COR-L47 (cell line): ENCODE measurements around the gene RASGRP2.

Experiments used
- DNase-seq: peaks from one replicate; lab custom pipeline; 2025; lab: John Stamatoyannopoulos, UW

RASGRP2 gene

DNA sequence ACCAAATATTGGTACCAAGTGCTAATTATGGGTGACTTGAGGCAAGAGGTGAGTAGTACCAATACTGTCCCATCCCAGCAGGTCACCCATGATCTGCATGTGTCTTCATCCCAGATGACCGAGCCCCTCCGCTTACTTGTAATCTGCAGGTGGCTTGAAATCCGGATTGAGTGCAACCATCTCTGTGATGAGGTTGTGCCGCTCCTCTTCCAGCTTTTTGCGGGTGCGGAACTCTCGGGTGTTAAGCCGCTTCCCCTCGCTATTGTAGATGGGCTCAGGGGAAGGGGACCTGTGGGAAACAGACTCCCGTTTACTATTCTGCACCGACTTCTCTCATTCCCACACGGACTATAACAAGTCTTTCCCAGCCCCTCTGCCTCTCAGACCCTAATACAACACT, 26.2 kb upstream of the RASGRP2 start:
- no peak for DNase-seq

DNA sequence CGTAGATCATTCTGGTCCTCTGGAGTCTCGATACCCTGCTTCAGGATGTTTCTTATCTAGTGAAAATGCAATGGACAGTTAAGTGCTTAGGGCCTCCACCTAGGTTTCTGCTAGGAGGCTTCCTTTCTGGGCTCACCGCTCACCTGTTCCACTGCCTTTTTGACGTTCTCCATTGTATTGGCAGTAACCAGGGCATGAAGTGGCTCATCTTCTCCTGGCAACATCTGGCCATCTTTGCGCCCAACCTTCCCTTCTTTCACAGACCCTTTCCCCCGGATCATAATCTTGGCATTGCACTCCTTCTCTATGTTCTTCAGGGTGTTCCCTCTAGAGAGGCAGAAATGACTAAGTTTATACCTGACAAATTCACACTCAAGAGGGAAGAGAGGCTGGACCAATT, 25.3 kb upstream of the RASGRP2 start:
- DNase-seq: no peak

DNA sequence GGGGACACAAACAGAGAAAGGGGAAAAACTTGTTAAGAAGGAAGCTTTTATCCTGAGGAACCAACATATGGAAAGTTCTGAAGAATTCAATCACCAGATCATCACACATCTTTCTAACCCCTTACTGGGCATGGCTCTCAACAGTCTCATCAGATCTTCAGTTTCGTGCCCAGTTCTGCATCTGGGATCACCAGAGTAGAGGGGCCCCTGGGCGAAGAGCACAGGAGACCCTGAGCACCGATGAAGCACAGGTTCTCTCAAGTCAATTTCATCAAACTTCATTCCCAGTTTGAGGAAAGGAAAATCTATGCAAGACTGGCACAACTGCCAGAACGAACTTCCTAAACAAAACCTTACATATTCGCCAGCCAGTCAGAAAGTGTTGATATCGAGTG, 24.4 kb upstream of the RASGRP2 start:
- DNase-seq: no peak

DNA sequence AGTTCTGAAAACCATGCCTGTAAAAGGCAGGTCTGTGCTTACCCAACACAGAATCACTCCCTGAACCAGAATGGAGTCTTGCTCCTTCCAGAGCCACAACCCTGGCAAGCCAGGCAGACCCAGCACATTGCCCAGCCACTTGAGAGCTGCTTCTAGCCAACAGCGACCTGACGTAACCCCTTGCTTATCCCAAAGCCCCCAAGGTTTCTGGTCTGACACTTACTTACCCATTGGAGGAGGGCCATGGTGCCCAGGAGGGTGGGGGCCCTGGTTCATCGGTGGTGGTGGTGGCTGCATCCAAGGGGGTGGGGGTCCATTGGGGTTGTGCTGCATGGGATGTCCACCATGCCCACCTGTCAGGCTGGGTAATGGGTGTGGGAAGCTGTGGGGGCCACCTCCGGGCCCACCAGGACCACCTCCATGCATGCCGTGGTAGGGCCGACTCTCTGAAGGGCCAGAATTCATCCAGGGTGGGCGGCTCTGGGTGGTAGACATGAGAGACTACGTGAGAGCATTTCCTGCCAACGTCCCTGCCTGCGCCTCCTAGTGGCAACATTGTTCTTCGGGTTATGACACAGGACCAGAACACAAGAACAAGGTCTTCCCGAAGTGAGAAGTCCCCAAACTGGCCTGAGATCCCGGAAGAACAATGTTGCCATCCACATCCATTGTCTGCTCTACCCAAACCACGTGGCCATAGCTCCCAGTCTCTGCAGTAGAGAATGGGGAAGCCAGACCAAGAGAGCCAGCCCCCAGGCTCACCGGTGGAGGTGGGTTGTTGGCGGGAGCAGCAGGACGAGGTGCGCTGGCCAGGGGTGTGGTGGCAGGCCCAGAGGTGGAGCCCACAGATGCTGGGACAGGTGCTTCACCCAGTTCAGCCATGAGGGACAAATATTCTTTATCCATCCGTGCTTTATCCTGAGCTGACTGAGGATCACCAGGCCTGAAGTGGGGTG, 23.7 kb upstream of the RASGRP2 start:
- DNase-seq: peak; percentile 50

DNA sequence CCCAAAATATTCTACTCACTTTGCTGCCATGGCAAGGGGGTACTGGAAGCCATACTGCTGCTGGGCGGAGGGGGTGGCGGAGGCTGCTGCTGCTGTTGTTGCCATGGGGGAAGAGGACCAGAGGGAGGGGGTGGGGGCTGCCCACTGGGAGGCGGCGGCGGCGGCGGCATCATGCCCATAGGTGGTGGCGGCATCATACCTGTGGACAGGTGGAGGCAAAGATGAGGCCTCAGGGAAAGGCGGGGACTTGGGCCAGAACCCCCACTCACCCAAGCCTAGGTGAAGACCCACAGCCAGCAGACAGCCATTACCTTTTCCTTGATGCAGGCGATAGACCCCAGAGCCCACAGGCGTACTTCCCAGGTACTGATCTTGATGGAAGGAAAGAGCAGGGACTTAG, 22.9 kb upstream of the RASGRP2 start:
- no peak for DNase-seq

DNA sequence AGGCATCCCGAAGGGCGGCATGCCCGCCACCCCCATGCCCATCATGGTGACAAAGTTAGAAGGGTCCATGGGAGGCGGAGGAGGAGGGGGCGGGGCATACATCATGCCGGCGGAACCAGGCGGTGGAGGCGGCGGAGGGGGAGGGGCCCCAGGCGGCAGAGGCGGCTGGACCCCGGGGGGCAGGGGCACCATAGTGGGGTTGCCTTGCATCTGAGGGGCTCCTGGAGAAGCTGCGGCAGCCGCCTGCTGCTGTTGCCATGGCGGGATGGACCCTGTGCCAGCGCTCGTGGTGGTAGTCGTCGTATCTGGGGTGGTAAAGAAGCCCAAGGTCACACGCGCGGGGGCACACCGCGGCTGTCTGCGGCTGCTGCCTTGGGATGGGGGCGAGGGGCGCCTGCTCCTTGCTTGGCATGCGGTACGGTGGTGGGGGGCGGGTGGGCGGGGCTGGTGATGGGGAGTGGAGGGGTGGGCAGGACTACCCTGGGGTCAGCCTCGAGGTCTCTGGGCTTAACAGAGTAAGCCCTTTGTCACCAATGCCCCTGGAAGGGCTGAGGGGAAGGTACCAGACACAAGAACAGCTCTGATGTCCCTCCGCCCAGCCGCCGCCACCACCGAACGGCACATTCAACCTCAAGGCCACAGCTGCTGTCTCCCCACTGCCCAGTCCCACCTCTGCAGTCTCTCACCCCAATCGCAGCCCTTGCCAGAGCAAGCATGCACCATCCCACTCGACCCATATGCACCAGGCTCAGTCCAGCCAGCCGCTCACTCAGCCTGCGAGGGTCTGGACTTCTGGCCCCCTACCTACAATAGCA, 22.1 kb upstream of the RASGRP2 start:
- no peak for DNase-seq

DNA sequence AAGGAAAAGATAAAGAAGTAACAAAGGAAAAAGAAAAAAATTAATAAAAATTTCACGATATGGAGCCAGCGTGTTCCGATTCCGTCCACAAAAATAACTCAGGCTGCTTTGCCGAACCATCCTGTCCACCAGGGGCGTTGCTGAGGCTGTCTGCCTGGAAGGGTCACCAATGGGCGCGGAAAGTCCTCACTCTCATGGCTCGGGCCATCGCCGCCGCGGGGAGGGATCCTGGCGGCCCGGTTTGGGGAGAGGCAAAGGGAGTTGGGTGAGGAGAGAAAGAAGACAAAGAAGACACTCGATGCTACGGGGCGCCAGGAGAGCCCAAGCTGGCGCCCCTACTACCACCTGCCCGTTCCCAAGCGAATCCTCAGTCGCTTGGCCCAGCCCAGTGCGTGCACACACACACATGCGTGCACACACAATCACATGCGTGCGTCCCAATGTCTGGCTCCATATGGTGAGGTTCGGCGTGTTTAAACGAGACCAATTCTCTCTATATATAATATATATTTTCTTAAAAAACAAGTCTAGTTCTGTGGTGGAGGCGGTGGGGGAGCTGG, 21.4 kb upstream of the RASGRP2 start:
- DNase-seq: no peak

DNA sequence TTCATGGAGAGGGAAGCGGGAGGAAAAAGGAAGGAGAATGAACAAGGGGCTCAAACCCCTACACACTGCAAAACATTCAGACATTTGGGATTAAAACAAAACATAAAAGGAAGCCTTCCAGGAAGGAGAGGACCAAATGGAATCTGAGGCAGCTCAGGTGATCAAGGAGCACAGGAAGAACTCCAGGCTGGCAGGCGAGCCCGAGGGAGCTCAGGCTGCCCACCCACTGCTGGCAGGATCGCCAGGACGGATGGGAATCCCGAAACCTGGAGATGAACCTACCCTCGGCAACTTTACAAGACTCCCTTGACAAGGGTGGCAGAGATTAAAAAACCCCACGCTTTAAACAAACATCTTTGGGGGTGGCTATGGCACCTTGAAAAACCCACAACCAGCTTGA, 20.8 kb upstream of the RASGRP2 start:
- DNase-seq: no peak

DNA sequence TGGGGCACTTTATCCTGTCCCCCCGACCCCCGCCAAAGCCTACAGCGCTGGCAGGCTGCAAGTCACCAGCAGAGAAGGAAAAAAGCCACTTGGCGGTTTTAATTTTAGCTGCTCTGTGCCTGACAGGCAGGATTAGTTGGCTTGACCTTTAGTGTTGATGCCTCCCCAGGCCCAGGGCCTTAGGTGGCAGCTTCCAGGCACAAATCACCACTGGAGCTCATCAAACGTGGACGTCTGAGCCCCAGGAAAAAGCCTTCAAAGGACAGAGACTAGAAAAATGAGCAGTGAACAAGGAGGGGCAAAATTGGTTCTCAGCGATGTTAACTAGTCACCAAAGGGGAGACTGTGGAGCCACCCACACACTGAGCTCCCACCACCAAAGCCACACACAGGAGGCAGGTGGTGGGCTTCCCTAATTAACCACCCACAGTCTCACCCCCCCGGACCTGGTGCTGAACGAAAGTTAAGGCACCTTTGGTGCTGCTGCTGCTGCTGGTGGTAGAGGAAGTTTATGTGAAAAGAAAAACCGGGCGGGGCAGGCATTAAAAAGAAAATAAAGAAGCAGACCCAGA, 20.2 kb upstream of the RASGRP2 start:
- DNase-seq: no peak

DNA sequence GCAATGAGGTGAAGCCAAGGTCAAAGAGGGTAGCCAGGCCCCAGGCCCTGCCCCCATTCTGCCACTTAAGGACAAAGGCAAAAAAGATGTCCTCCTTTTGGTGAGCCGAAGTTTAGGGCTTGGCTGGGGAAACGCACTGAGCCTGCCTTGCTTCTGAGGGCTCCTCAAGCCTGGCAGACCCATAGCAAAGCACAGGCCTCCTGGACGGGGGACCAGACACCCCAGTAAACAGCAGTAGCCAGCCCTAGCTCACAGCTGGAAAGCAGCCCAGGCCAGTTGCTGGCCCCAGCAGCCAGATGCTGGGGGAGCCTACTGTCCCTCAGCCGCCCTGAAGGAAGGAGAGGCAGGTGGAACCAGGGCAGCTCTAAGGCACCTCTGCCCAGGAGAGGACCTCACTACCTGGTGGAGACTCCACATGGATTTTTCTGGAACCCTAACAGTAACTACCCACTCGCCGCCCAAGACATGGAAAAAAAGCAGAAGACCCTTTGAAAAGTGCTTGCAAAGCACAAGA, 19.6 kb upstream of the RASGRP2 start:
- DNase-seq: no peak

DNA sequence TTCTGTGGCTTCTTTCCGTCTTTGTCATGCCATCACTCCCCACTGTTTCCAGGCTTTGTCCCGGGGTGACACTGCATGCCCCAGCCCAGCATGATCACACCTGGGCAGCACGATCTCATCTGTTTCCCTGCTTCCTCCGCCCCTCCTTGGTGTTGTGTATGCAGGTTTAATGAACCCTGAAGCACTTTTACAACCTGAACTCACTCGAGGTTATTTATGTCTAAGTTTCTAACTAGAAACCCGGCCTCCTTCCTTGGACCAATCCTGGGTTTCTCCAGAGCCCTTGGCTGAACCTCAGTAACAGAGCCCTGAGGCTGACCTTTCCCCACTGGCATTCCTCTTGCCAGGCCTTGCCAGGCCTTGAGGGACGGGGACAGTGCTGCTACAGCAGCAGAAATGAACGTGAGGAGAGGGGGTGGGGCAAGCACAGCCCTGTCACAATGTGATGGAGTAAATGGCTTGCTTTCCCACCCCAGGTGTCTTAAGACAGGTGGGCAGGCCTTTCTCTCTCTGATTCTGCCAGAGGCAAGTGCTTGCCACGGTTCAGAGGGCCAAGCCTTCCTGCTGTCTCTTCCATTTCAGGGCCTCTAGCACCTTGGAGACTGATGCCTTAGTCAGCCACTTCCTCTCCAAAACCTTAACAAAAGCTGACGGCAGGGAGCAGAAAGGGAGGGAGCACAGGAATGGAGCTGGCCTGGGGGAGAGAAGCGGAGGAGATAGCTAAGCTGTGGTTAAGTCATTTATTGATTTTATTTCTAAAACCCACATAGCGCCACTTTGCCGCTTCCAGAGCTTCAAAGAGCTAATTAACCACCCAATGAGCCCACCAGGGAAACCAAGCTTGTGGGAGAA, 19.0 kb upstream of the RASGRP2 start:
- DNase-seq: no peak

DNA sequence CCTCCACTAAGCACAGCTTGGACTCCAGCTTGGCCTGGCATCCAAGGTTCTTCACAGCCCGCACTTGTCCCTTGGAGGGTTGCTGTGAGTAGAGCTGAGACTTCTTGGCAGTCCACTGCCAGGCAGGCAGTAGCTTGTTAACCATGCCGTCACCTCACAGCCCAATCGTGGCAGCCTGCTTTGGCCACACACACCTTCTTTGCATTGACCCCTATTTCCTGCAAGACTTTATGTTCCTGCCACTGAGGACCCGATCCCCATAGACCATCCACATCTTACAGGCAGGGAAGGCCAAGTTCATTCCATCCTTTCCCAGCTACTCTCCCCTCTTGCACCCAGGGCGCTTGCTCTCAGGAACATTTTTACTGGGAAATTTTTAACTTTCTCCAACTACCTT, 18.3 kb upstream of the RASGRP2 start:
- DNase-seq: no peak

DNA sequence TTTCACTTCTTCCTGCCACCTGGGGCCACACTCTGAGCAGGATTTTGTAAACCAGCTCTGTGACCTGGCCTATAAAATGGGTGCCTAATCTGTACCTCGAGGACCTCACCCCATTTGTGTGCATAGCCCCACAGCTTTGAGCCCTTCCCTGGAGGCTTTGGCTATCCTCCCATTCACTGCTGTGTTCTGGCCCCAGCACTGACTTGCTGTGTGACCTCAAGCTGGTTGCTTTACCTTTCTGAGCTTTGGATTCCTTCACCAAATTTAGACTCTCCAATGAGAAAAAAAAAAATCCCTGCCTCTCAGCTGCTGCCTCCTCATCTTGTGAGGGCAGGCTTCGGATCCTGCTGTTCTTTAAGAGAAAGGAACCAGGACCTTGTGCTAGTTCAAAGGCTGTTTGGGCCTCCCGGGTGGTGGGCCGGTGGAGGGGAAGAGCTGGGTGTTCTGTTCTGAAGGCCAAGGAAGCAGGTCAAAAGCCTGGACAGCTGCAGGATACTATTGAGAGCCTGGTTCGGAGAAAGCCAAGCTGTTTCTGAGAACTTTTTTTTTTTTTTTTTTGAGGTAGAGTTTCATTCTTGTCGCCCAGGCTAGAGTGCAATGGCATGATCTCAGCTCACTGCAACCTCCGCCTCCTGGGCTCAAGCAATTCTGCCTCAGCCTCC, 16.9 kb upstream of the RASGRP2 start:
- DNase-seq: no peak

DNA sequence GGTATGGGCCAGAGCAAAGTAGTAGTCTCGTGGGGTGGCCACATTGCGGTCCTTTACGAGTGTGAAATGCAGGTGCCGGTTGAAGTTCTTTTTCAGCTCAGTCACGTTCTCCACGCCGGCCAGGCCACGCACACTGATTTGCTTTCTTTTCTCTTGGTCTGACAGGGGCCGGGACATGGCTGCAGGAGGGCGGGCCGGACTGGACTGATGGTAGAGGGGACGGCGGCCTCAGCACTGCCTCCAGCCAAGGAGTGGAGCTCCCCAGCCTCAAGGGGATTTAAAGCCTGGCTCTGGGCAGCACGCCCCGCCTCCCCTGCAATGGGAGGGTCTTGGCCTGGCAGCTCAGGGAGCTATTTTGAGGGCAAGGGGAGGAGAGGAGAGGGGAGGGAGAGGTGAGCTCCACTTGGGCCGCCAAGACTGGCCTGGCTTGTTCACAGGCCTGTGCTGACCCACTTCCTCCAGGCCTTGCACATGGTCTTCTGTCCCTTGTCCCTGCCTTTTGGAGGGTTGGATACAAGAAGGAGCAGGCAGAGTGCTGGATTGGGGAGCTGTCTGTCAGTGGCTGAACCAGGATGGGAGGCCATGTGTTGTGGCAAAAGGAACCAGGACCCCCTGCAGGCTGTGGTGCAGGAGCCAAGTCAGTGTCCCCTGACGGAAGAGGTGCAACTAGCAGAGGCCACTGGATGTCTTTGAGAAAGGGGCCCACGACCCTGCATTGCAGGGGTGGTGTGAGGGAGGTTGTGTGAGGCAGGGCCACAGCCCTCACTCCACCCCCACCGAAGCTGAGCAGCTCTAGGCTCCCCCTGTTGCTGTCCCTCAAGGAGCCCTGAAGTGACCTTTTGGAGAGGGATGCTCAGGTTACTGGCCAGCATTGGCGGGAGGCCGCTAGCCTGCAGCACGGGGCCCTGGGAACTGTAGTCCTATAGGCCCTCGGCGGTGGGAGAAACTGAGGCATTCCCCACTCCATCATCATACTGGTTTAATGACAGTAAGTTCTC, 16.1 kb upstream of the RASGRP2 start, which contains the start of gene PYGM:
PYGM (minus strand) TSS at position 253 of the 998 bp plus-strand sequence; CDS start at position 177, 76 bp downstream.
- no peak for DNase-seq

DNA sequence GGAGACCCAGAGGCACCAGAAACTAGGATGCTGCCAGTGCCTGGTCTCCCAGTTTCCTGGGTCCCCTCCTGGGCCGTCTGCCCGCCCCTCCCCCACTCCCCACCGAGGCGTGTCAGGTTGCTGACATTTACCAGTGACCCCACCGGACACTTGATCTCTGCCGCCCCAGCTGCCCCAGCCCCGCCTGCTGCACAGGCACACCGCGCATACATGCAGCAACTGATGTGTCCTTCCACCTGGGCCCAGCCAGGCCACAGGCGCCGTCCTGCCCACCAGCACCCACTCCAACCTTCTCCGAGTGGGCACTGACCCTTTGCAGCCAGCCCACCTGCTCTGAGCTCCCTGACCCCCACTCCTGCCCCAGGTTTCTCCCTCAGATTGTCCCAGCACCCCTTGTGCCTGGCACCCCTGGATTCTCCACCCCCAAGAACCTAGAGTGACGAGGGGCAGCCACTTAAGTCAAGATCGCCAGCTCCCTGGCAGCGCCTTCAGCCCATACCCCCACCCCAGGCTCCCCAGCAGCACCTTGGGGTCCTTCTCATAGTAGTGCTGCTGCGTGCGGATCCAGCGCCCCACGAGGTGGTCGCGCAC, 15.3 kb upstream of the RASGRP2 start:
- DNase-seq: no peak

DNA sequence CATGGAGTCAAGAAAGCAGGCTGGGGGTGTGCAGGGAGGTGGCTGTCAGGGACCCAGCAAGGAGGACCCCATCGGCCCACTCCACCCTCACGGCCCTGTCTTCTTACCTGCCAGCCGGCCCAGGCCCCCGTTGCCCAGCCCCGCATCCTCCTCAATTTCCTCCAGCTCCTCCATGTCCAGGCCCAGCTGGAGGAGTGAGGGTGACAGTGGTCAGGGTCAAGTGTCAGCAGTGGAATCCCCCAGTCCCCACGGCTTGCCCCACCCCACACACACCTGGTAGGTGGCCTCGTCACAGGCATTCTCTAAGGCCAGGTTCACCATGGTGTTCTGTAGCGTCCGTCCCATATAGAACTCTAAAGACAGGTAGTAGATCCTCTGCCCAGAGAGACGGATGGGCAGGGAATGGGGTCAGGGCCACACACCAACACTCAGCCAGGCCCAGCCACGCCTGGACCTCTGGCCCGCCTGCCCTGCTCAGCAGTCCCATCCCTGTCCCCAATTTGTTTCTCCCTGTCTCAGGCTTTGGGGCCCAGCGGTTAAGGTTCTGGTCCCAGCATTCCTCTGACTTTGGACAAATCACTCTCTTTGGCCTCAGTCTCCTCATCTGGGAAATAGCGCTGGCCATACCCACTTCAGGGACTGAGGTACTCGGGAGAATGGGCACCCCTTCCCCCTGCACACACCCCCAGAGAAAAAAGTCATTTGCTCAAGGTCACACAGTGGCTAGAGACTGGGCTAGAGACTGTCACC, 14.6 kb upstream of the RASGRP2 start:
- DNase-seq: no peak

DNA sequence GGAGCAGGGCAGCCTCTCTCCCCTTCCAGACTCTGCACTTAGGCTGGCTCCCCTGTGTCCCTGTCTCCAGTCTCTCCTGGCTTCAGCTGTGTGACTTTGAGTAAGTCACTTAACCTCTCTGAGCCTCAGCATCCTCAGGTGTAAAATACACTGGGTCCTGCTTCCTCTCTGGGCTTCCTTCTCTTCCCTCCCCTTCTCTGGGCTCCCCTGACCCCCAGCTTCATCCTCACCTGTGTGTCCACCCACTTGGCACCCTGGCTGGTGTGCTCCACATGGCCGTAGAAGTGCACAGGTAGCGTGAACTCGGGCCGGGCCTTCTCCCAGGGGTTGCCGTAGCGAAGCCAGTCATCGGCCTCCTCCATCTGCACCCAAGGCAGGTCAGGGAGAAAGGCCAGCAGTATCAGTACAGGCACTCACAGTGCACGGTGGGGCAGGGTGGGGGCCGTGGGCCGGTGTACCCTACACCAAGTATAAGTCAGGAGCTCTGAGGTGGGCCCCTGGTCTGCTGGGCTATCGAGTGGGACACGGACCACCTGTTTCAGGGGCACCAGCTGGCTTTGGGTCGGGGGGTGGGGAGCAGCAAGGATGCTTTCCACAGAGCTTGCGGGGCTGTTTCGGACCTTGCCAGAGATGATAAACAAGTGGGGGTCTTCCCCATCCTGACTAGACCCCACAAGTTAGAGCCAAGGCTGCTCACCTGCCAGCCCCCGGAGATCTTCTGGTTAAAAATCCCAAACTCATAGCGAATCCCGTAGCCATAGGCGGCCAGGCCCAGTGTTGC, 13.8 kb upstream of the RASGRP2 start:
- DNase-seq: no peak
